ENCODE measurements around the gene PIK3C2G.

- TF ChIP-seq POLR2A (IDR thresholded peaks at IDR 0.05; ENCODE audit: borderline replicate concordance, extremely low read depth, insufficient read depth, insufficient read length): no peak
- no peak for TF ChIP-seq ZNF274 (IDR thresholded peaks at IDR 0.05; ENCODE audit: low read depth, low read length)
- 0 out of 6 replicates have a peak, but pooled peaks of 1 of the 3 experiments have one; percentile 13 for TF ChIP-seq CTCF (IDR thresholded peaks at IDR 0.05 in 2 of 3, conservative IDR thresholded peaks at IDR 0.05 in 1 of 3; ENCODE audit: borderline replicate concordance in 1 of 3, insufficient read depth in 1 of 3, low read depth in 2 of 3, low read length in 2 of 3)
- no peak for TF ChIP-seq ZBTB33 (IDR thresholded peaks at IDR 0.05; ENCODE audit: extremely low read depth, insufficient replicate concordance, low read length)
- TF ChIP-seq EZH2 (IDR thresholded peaks at IDR 0.05): no peak
- no peak for TF ChIP-seq MAX (IDR thresholded peaks at IDR 0.05)
- TF ChIP-seq REST (IDR thresholded peaks at IDR 0.05; ENCODE audit: low read depth): no peak
- no peak for TF ChIP-seq RAD21 (IDR thresholded peaks at IDR 0.05; ENCODE audit: low read depth)
- TF ChIP-seq YY1 (IDR thresholded peaks at IDR 0.05; ENCODE audit: extremely low read depth, insufficient replicate concordance, low read depth, low read length): no peak
- no peak for TF ChIP-seq POLR2AphosphoS5 (IDR thresholded peaks at IDR 0.05; ENCODE audit: low read depth, low read length)
- no peak for TF ChIP-seq SP1 (IDR thresholded peaks at IDR 0.05; ENCODE audit: low read depth)
These were observed 100.1 kb downstream of the PIK3C2G start for GRCh38 chr12:18361433-18361832.

Data from HCT116 (cell line).